ENCODE measurements around the gene SV2C. TPM values are rescaled to one million over a fixed set of nuclear protein-coding genes. Genes with fewer than 3 reads are reported as not detected.
A peak's percentile ranks its signal among the peaks of the same experiment; 100 is the strongest.
"Not testable (repeated sequence)": the region's sequence is repeated elsewhere in the genome, so short reads cannot be mapped to it uniquely, and the experiment has no call there.

The SV2C gene
- total and polyA plus RNA-seq, 2 of the 13 experiments (the other 11 are each of a cell fraction or from before 2014, with no cell fraction given) = not detected

- BruUV-seq (replicated peaks) = no TSS peak
- H3K4me2 ChIP-seq (ENCODE audit: low read depth, low read length) = no peak overlapping the region
- H4K20me1 ChIP-seq (ENCODE audit: insufficient read depth, low read length) = no peaks in the 10 kb centered on the region
- H3K9me3 ChIP-seq (ENCODE audit: low read length) = no peaks in the 10 kb centered on the region
- FAIRE-seq (no peak), DNase-seq (ENCODE audit: low spot score) (no peak), ATAC-seq (no peak)
- no peak overlapping the region for H2AFZ ChIP-seq (ENCODE audit: low read length)
- no peak overlapping the region for H3K27ac ChIP-seq (ENCODE audit: extremely low read length, insufficient read depth, low read length)
- H3K4me1 ChIP-seq (ENCODE audit: insufficient read depth, low read length) = peaks cover 14% of the 10 kb centered on the region
- H3K79me2 ChIP-seq (ENCODE audit: insufficient read depth, low read length) = no peaks in the 10 kb centered on the region
- TF ChIP-seq HNF1B (CRISPR knock-in tag; IDR thresholded peaks at IDR 0.05) = no peak
- no peak for TF ChIP-seq ZNF20 (CRISPR knock-in tag; IDR thresholded peaks at IDR 0.05)
- no peak for TF ChIP-seq BCL3 (CRISPR knock-in tag; IDR thresholded peaks at IDR 0.05)
- no peak for TF ChIP-seq ZNF710 (CRISPR knock-in tag; IDR thresholded peaks at IDR 0.05; ENCODE audit: borderline replicate concordance)
- in situ Hi-C loops (cut with HindIII; ENCODE audit: extremely low pct_ligation_motif_present, low pct_unique_long_range_greater_than_20kb) = no loop called here
- no peak overlapping the region for H3K9ac ChIP-seq (ENCODE audit: insufficient read depth, low read depth, low read length)
- no peak overlapping the region for H3K4me3 ChIP-seq (replicated peaks in 1 of 3; ENCODE audit: insufficient read depth in 1 of 3, low read depth in 2 of 3, low read length in 3 of 3)
- 53% methylated on average over 2 of the region's 2 CpGs for WGBS (ENCODE audit: low lambda C conversion rate)
- H3K27me3 ChIP-seq (ENCODE audit: control insufficient read depth in 1 of 2, insufficient read depth in 2 of 2, low read length in 2 of 2) = no peaks in the 10 kb centered on the region
- ChIA-PET POLR2A (no interaction called here), CTCF (ENCODE audit: low intra/inter-chr PET ratio, low total read pairs) (no interaction called here)
- intact Hi-C loops (cut with micrococcal nuclease; ENCODE audit: unreplicated experiment) = no loop called here
- no peaks in the 10 kb centered on the region for H3K36me3 ChIP-seq (replicated peaks in 1 of 2; ENCODE audit: control insufficient read depth in 1 of 2, insufficient read depth in 2 of 2, low read length in 2 of 2)
Observed at GRCh38 chr5:76299592-76299991, 216.4 kb downstream of the SV2C start.

- BruUV-seq (replicated peaks); H3K79me2 ChIP-seq (ENCODE audit: insufficient read depth, low read length); in situ Hi-C loops (cut with HindIII; ENCODE audit: extremely low pct_ligation_motif_present, low pct_unique_long_range_greater_than_20kb); DNase-seq (ENCODE audit: low spot score); H3K4me3 ChIP-seq (replicated peaks in 1 of 3; ENCODE audit: insufficient read depth in 1 of 3, low read depth in 2 of 3, low read length in 3 of 3); H2AFZ ChIP-seq (ENCODE audit: low read length); H3K36me3 ChIP-seq (replicated peaks in 1 of 2; ENCODE audit: control insufficient read depth in 1 of 2, insufficient read depth in 2 of 2, low read length in 2 of 2); H3K9me3 ChIP-seq (ENCODE audit: low read length); POLR2A ChIA-PET; H3K4me2 ChIP-seq (ENCODE audit: low read depth, low read length); FAIRE-seq; H3K27ac ChIP-seq (ENCODE audit: extremely low read length, insufficient read depth, low read length); ATAC-seq; H4K20me1 ChIP-seq (ENCODE audit: insufficient read depth, low read length); CTCF ChIA-PET (ENCODE audit: low intra/inter-chr PET ratio, low total read pairs); H3K9ac ChIP-seq (ENCODE audit: insufficient read depth, low read depth, low read length); H3K27me3 ChIP-seq (ENCODE audit: control insufficient read depth in 1 of 2, insufficient read depth in 2 of 2, low read length in 2 of 2); intact Hi-C loops (cut with micrococcal nuclease; ENCODE audit: unreplicated experiment): not testable (repeated sequence)
- peaks cover 14% of the 10 kb centered on the region for H3K4me1 ChIP-seq (ENCODE audit: insufficient read depth, low read length)
- WGBS (ENCODE audit: low lambda C conversion rate) = 0% methylated on average over 1 of the region's 1 CpG
Observed at GRCh38 chr5:76301932-76302331, 218.7 kb downstream of the SV2C start.

GRCh38 chr5:76302661-76303060 lies 219.5 kb downstream of the SV2C start:
- peak; percentile 57 for ATAC-seq
- H2AFZ ChIP-seq (ENCODE audit: low read length); in situ Hi-C loops (cut with HindIII; ENCODE audit: extremely low pct_ligation_motif_present, low pct_unique_long_range_greater_than_20kb); POLR2A ChIA-PET; H3K4me3 ChIP-seq (replicated peaks in 1 of 3; ENCODE audit: insufficient read depth in 1 of 3, low read depth in 2 of 3, low read length in 3 of 3); H3K36me3 ChIP-seq (replicated peaks in 1 of 2; ENCODE audit: control insufficient read depth in 1 of 2, insufficient read depth in 2 of 2, low read length in 2 of 2); H3K27ac ChIP-seq (ENCODE audit: extremely low read length, insufficient read depth, low read length); intact Hi-C loops (cut with micrococcal nuclease; ENCODE audit: unreplicated experiment); H3K4me2 ChIP-seq (ENCODE audit: low read depth, low read length); H3K9me3 ChIP-seq (ENCODE audit: low read length); H3K9ac ChIP-seq (ENCODE audit: insufficient read depth, low read depth, low read length); H3K27me3 ChIP-seq (ENCODE audit: control insufficient read depth in 1 of 2, insufficient read depth in 2 of 2, low read length in 2 of 2); FAIRE-seq; H4K20me1 ChIP-seq (ENCODE audit: insufficient read depth, low read length); DNase-seq (ENCODE audit: low spot score); BruUV-seq (replicated peaks); CTCF ChIA-PET (ENCODE audit: low intra/inter-chr PET ratio, low total read pairs); H3K79me2 ChIP-seq (ENCODE audit: insufficient read depth, low read length): not testable (repeated sequence)
- H3K4me1 ChIP-seq (ENCODE audit: insufficient read depth, low read length) = peaks cover 14% of the 10 kb centered on the region
